Measurements from ENCODE around the gene CRACR2B.

DNA sequence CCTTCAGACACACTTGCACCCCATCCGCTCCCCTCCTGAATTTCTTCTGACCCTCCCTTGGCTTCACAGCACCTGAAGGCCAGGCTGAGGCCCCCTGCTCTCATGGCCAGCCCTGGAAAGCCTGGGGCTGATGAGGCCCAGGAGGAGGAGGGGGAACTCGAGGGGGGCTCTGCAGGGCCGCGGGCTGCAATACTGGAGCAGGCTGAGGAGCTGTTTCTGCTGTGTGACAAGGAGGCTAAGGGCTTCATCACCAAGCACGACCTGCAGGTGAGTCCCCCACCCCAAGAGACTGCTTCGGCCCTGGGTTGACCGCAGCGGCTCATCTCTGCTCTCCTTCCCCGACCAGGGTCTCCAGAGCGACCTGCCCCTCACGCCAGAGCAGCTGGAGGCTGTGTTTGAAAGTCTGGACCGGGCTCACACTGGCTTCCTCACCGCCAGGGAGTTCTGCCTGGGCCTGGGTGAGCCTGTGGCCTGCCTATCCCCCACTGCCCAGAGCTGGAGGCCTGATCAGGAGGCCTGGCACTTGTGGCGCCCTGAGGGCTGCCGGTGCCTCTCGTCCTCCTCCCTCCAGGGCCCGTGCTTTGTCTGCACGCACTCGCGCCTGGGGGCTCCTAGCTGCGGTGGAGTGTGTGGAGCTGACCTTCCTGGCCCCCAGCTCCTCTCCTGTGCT, 922 bp downstream of the CRACR2B start:
- TF ChIP-seq POLR2A (IDR thresholded peaks at IDR 0.05; ENCODE audit: low read depth, low read length) (no peak), POLR2AphosphoS5 (IDR thresholded peaks at IDR 0.05; ENCODE audit: low read depth, low read length) (no peak), TAF1 (IDR thresholded peaks at IDR 0.05; ENCODE audit: borderline replicate concordance, low read depth, low read length) (no peak)
